Esophagus (tissue), 2 donors: ENCODE measurements around the gene NUP93. TPM values are rescaled to one million over a fixed set of nuclear protein-coding genes. Genes with fewer than 3 reads are reported as not detected.

Experiments used
- H3K27ac ChIP-seq, 2 donors: one replicate each; pipeline ENCODE4 v1.5.1; 2013; ENCODE audit warnings: low read depth in 2 of 2, mild to moderate bottlenecking in 2 of 2, inconsistent platforms in 1 of 2, low read length in 1 of 2, moderate library complexity in 1 of 2
- H3K27me3 ChIP-seq, 2 donors: one replicate each; pipeline ENCODE4 v1.6.1; 2013; ENCODE audit warnings: low read length in 2 of 2, control low read depth in 1 of 2, mild to moderate bottlenecking in 1 of 2; ENCODE audit not compliant: insufficient read depth in 2 of 2, control insufficient read depth in 1 of 2
- H3K36me3 ChIP-seq, 2 donors: one replicate each; pipeline ENCODE4 v1.6.1; 2013; ENCODE audit warnings: low read length in 1 of 2; ENCODE audit not compliant: control insufficient read depth in 2 of 2, insufficient read depth in 2 of 2
- H3K4me1 ChIP-seq, 2 donors: one replicate each; pipeline ENCODE4 v1.6.1; 2013; ENCODE audit warnings: low read length in 1 of 2; ENCODE audit not compliant: control insufficient read depth in 2 of 2, insufficient read depth in 2 of 2
- H3K4me3 ChIP-seq, 2 donors: one replicate each; pipeline ENCODE4 v1.5.1; 2013; ENCODE audit warnings: low read length in 2 of 2, mild to moderate bottlenecking in 2 of 2, low read depth in 1 of 2, moderate library complexity in 1 of 2
- H3K9me3 ChIP-seq, 2 donors: one replicate each; pipeline ENCODE4 v1.6.1; 2013; ENCODE audit warnings: mild to moderate bottlenecking in 2 of 2, low read depth in 1 of 2, low read length in 1 of 2, moderate library complexity in 1 of 2; ENCODE audit not compliant: control insufficient read depth in 2 of 2, insufficient read depth in 1 of 2
- WGBS, 2 donors: extraction: QIAGEN DNeasy Blood & Tissue Kit; methylation state at CpG; one replicate each; pipeline ENCODE4 v1.1.7; 2013; 5-methylcytosine and 5-hydroxymethylcytosine counted together
- polyA plus RNA-seq, 2 donors: library from polyadenylated mRNA; stranded (reverse); fragments of 200-250 nt; gene quantifications; one replicate each; pipeline ENCODE4 v1.2.3, GENCODE V29; 2013
- donor health status: healthy with polysubstance abuse.
- donor health status: Bipolar disorder and iron deficiency.

Gene NUP93
- 10 to 100 TPM; 36.0 to 38.0 TPM for polyA plus RNA-seq

DNA sequence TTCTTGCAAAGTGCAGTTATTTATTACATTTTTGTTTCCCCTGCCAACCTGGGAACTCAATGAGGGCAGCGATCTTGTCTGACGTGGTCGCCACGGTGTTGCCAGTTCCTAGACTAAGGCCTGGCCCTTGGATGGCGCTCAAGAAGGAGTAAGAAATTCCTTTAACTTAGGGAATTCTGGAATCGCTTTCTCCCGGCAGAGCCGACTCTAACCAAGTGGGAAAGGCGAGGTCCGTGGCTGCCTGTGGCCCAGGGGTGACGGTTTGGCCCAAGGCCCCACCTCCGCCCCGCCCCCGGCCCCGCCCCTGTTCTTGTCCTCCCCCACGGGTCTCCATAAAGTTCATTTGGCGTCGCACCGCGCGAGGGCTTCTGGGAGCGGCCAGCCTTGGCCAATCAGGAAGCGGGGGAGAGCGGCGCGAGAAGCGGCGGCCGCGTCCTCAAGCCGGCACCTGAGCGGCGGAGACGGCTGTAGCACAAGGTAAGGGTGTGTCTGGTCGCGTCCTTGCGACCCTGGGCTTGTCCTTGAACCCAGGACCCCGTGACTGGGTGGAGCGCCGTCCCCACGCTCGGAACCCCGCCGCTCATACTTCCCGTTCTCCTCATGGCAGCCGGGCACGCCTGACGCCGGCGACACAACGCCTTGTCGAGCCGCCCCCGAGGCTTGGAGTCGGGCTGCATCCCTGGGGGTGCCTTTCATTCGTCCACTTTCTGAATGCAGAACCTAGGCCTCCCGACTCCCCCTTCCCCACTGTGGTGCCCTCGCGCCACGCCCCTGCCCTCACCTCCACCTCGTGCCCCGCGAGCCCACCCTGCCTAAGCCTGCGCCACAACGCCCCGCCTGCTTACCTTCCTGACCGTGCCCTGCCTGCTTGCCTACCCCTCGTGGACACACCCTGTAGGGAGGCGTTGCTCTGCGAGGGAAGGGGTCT lies at the start of gene NUP93:
TSS of gene NUP93 (plus strand) at position 395 of the 928 bp plus-strand sequence. CDS start 18,119 bp downstream, outside the sequence.
- WGBS, 2 donors, result 0% methylated on average over 65 to 70 of the region's 70 CpGs
- H3K9me3 ChIP-seq, result no peaks in the 10 kb centered on the region
- H3K4me3 ChIP-seq, result peak within 1 kb of the TSS; percentile 83 to 95
- no peaks in the 10 kb centered on the region for H3K36me3 ChIP-seq
- H3K27ac ChIP-seq, result peak within 1 kb of the TSS; percentile 70 to 96
- H3K4me1 ChIP-seq, result no peaks in the 10 kb centered on the region
- no peaks in the 10 kb centered on the region for H3K27me3 ChIP-seq

DNA sequence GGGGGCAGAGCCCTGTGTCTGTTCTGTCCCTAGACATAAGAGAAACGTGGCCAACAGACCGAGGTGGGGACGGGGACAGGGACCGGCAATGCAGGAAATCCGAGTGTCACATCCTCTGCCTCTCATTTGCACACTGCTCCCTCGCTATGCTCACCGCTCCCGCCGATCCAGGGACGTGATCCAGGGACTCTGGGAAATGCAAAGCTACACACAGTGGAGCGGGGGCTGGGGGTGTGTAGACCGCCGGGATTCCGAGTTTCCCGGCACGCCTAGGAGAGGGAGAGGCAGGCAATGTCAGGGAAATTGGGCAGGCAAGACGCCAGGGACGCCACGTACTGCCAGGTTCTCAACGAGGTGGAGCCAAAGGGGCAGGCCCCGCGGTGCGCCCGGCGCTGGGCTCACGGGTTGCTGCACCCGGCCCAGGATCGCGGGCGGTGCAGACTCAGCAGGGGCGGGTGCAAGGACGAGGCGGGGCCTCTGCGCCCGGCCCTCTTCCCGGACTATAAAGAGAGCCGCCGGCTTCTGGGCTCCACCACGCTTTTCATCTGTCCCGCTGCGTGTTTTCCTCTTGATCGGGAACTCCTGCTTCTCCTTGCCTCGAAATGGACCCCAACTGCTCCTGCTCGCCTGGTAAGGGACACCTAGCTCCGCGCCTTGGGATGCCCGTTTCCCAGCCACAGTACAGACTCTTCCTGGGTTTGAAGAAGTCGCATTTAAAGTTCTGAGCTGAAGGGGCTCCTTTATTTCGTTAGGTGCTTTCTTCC lies 47.8 kb upstream of the NUP93 start, which contains the start of gene MT1X:
TSS of gene MT1X (plus strand) at position 532 of the 764 bp plus-strand sequence. CDS start at position 603, 71 bp downstream.
- H3K4me3 ChIP-seq, result peak within 1 kb of the TSS; percentile 68 to 70
- no peaks in the 10 kb centered on the region for H3K27me3 ChIP-seq
- no peaks in the 10 kb centered on the region for H3K36me3 ChIP-seq
- WGBS, 2 donors, result 0 to 1% methylated on average over 49 of the region's 49 CpGs
- H3K4me1 ChIP-seq, result peaks cover 5% of the 10 kb centered on the region in 2 donors
- H3K27ac ChIP-seq, result peak within 1 kb of the TSS; percentile 66 to 79
- H3K9me3 ChIP-seq, result no peaks in the 10 kb centered on the region

DNA sequence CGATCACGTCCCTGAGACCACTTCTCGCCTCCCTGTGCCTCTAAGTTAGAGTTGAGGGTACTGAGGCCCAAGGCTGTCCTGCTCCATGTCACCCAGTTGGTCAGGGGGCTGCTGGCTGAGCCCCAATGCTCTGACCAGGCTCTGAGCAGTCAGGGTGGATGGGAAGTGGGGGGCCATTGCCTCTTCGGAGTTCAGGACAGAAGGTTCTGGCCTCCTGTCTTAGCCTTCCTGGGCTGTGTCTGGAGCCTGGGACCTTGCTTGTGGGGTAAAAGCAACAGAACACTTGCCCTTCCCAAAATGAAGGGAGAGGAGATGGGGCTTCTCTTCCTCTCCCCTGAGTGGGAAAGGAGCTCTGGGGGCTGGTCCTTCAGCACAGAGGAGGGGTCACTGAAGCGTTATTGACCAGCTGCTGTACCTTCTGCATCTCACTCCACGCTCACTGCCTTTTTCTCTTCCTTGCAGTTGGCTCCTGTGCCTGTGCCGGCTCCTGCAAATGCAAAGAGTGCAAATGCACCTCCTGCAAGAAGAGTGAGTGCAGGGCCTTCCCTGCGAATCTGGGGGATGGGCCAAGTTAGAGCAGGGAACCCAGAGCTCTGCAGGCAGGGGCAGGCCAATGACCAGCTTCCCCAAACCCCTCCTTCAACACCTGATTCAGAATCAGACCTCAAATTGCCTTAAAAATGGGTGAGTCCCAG lies 47.1 kb upstream of the NUP93 start:
- Histone ChIP-seq H3K27ac (peak overlapping the region; percentile 62 to 71), H3K4me1 (peaks cover 5% of the 10 kb centered on the region in 2 donors), H3K27me3 (no peaks in the 10 kb centered on the region), H3K36me3 (no peaks in the 10 kb centered on the region), H3K9me3 (no peaks in the 10 kb centered on the region), H3K4me3 (peak overlapping the region; percentile 68 to 70)
- WGBS, 2 donors, result 21 to 24% methylated on average over 8 of the region's 8 CpGs

DNA sequence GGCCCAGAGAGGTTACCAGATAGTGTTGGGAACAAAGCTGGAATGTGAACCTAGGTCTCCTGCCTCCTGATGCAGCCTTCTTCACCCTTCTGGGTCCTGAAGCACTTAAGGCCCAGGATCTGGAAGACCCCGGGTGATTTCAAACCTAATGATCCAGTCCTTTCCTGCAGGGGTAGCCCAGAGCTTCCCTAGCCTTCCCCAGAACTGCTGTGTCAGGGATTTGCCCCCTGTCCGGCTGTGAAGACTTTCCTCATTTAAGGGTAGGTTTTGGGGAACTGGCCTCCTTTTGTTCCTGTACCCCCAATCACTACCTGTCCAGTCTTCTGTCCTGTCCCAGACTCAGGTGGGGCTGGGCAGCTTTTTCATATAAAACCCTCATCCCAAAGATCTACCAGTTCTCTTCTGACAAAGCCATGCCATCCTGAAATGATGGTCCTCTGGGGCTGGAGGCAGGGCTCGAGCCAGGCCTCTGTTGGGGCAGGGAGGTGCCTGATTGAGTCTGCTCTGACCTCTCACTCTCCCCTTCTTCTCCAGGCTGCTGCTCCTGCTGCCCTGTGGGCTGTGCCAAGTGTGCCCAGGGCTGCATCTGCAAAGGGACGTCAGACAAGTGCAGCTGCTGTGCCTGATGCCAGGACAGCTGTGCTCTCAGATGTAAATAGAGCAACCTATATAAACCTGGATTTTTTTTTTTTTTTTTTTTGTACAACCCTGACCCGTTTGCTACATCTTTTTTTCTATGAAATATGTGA lies 46.3 kb upstream of the NUP93 start:
- Histone ChIP-seq H3K27ac (peak overlapping the region; percentile 62 to 83), H3K9me3 (no peaks in the 10 kb centered on the region), H3K36me3 (no peaks in the 10 kb centered on the region), H3K4me1 (peaks cover 5% of the 10 kb centered on the region in 2 donors), H3K27me3 (no peaks in the 10 kb centered on the region), H3K4me3 (peak overlapping the region; percentile 68 to 70)
- WGBS, 2 donors, result 40% methylated on average over 5 of the region's 5 CpGs

DNA sequence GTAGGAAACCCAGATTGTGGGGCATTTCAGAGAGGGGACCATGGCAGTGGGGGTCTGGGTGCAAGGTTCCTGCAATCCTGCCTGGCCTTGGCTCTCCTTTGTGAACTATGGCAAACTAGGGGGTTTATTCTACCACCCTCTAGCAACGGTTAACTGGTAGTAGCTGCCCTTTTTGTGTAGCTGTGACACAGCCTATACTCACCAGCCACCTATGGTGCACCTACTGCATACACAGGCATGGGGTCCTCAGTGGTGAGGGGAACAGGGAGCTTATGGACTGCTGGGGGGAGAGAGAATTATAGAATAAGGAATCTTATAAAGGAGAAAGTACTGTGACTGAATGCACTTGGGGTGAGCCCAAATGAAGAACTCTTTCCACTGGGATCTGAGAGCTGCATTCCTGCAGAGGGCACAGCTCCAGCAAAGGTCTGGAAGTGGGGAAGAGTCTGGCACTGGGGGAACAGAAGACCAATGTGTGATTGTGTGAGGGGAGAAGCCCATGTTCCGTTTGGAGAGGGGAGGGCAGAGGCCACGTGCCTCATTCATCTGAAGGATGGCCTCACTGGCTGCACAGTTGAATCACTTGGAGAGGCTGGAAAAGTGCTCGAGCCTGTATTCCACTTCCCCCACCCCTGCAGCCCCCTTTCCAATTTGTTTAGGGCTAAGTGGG lies 45.5 kb upstream of the NUP93 start:
- no peaks in the 10 kb centered on the region for H3K9me3 ChIP-seq
- H3K27me3 ChIP-seq, result no peaks in the 10 kb centered on the region
- H3K36me3 ChIP-seq, result no peaks in the 10 kb centered on the region
- H3K27ac ChIP-seq, result peak overlapping the region; percentile 57 to 83
- H3K4me1 ChIP-seq, result peaks cover 5% of the 10 kb centered on the region in 2 donors
- WGBS, 2 donors, result 41 to 54% methylated on average over 4 of the region's 4 CpGs
- H3K4me3 ChIP-seq, result peak overlapping the region in 1 of 2 donors; percentile 70

DNA sequence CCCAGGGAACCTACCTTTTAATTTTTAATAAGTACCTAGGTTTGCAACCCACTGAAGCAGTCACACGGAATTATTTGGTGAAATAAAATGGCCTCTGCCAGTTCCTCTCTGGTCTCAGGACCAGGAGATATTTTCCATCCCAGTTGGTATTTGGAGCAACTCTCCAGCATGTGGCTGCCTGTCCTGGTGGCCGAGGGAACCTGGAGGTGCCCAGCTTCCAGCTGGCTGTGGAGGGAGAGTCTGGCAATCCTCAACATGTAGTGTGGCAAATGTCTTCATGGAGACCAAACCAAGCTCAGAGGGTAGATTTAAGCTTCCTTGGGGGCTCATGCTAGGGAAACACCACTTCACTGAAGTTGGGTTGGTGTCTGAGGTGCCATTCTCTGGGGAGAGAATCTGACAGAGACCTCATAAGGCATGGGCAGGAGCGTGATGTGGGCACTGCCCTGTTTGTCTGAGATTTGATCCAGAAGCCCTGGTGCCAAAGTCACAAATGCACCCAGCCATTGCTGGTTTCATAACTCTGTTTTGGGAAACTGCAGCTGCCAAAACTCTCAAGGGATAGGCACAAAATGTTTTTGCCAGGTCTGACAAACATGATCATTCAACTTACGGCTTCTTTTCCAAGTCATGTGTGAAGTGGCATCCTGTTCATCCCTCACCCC lies 44.9 kb upstream of the NUP93 start:
- H3K9me3 ChIP-seq, result no peaks in the 10 kb centered on the region
- no peaks in the 10 kb centered on the region for H3K27me3 ChIP-seq
- H3K4me1 ChIP-seq, result peaks cover 5 to 11% of the 10 kb centered on the region in 2 donors
- no peak overlapping the region for H3K4me3 ChIP-seq
- peak overlapping the region; percentile 57 to 83 for H3K27ac ChIP-seq
- WGBS, 2 donors, result 49 to 61% methylated on average over 4 of the region's 4 CpGs
- no peaks in the 10 kb centered on the region for H3K36me3 ChIP-seq

DNA sequence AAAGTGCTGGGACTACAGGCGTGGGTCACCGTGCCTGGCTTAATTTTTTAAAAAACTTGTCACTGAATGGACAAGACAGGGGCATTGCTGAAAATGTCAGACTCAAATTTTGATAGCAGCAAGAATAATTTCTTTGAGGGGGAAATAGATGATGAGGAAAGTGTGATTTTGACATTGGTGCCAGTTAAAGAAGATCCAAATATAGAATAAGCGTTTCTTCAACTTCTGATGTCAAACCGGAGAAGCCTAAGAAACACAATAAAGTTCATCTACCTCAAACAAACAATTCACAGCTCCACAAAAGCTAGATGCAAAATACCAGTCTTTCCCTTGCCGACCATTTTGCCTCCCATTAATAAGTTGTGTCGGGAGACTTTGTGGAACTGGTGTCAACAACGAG lies 43.2 kb upstream of the NUP93 start:
- peaks cover 6 to 14% of the 10 kb centered on the region in 2 donors for H3K4me1 ChIP-seq
- no peak overlapping the region for H3K4me3 ChIP-seq
- 96 to 97% methylated on average over 7 of the region's 7 CpGs for WGBS, 2 donors
- H3K36me3 ChIP-seq, result no peaks in the 10 kb centered on the region
- no peaks in the 10 kb centered on the region for H3K27me3 ChIP-seq
- no peak overlapping the region for H3K27ac ChIP-seq
- H3K9me3 ChIP-seq, result peaks cover 0 to 2% of the 10 kb centered on the region in 2 donors

DNA sequence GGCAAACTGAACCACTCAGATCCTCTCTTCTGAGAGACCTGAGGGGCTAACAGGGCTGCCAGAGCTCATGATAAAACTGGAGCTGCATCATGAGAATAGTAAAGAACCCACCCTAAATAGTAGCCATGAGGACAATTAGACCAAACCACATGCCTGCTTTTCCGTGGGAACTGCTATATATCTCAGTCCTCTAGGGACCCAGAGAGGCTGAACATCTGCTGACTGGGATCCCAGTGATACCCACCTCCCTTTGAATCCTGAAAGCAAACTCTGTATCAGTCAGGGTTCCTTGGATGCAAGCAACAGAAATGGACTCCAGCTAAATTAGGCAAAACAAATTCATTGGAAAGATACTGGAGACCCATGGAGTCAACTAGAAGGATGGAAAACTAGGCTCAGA lies 41.2 kb upstream of the NUP93 start:
- H3K4me3 ChIP-seq, result no peak overlapping the region
- peaks cover 3 to 14% of the 10 kb centered on the region in 2 donors for H3K4me1 ChIP-seq
- peaks cover 0 to 2% of the 10 kb centered on the region in 2 donors for H3K9me3 ChIP-seq
- H3K27ac ChIP-seq, result peak overlapping the region; percentile 31 to 80
- no peaks in the 10 kb centered on the region for H3K27me3 ChIP-seq
- 45 to 68% methylated on average over 1 of the region's 1 CpG for WGBS, 2 donors
- no peaks in the 10 kb centered on the region for H3K36me3 ChIP-seq
